ENCODE measurements around the gene TBC1D22A.

TBC1D22A gene

GRCh38 chr22:46835693-46836092 lies 73.2 kb downstream of the TBC1D22A start:
- DNase-seq (ENCODE audit: low read depth) = no peak
- no peak for TF ChIP-seq CTCF (IDR thresholded peaks at IDR 0.05; ENCODE audit: insufficient read depth, low read depth, low read length, missing control alignments)
- H3K4me3 ChIP-seq (ENCODE audit: low read length) = no peak overlapping the region

- TF ChIP-seq CTCF (IDR thresholded peaks at IDR 0.05; ENCODE audit: insufficient read depth, low read depth, low read length, missing control alignments) = no peak
- no peak for DNase-seq (ENCODE audit: low read depth)
- no peak overlapping the region for H3K4me3 ChIP-seq (ENCODE audit: low read length)
These were observed 79.1 kb downstream of the TBC1D22A start for GRCh38 chr22:46841522-46841921.

- no peak for TF ChIP-seq CTCF (IDR thresholded peaks at IDR 0.05; ENCODE audit: insufficient read depth, low read depth, low read length, missing control alignments)
- no peak overlapping the region for H3K4me3 ChIP-seq (ENCODE audit: low read length)
- DNase-seq (ENCODE audit: low read depth) = peak; percentile 95
These were observed 80.2 kb downstream of the TBC1D22A start for GRCh38 chr22:46842606-46843005.

- DNase-seq (ENCODE audit: low read depth) = peak; percentile 46
- no peak overlapping the region for H3K4me3 ChIP-seq (ENCODE audit: low read length)
- no peak for TF ChIP-seq CTCF (IDR thresholded peaks at IDR 0.05; ENCODE audit: insufficient read depth, low read depth, low read length, missing control alignments)
These were observed 81.4 kb downstream of the TBC1D22A start for GRCh38 chr22:46843821-46844255.

GRCh38 chr22:46844606-46845210 lies 82.3 kb downstream of the TBC1D22A start:
- no peak overlapping the region for H3K4me3 ChIP-seq (ENCODE audit: low read length)
- DNase-seq (ENCODE audit: low read depth) = no peak
- no peak for TF ChIP-seq CTCF (IDR thresholded peaks at IDR 0.05; ENCODE audit: insufficient read depth, low read depth, low read length, missing control alignments)

GRCh38 chr22:46845296-46846149 lies 83.1 kb downstream of the TBC1D22A start:
- peak; percentile 50 for DNase-seq (ENCODE audit: low read depth)
- peak; percentile 47 for TF ChIP-seq CTCF (IDR thresholded peaks at IDR 0.05; ENCODE audit: insufficient read depth, low read depth, low read length, missing control alignments)
- H3K4me3 ChIP-seq (ENCODE audit: low read length) = no peak overlapping the region

Data from epithelial cell of esophagus (primary cell).